Transverse colon (tissue), 3 donors: ENCODE measurements around the gene SLC8A3.

ENCODE experiments used
- POLR2A ChIP-seq: fragments of 450-650 bp; IDR thresholded peaks from one replicate; pipeline ENCODE4 v1.6.1; 2016; ENCODE audit warnings: antibody characterized with exemption, mild to moderate bottlenecking, moderate library complexity
- TF ChIP-seq, protein P1 (sequence below), 5 experiments: fragments of 200-600 bp in 3 of 5; fragments of 450-650 bp in 2 of 5; sonication (generic) in 3 of 5; IDR thresholded peaks; 1 replicate in 2 of 5; 2 replicates in 3 of 5; pipeline ENCODE4 v1.5.1; 2016 to 2017; ENCODE audit warnings: antibody characterized with exemption in 5 of 5, inconsistent platforms in 3 of 5, mild to moderate bottlenecking in 2 of 5, moderate library complexity in 1 of 5

DNA sequence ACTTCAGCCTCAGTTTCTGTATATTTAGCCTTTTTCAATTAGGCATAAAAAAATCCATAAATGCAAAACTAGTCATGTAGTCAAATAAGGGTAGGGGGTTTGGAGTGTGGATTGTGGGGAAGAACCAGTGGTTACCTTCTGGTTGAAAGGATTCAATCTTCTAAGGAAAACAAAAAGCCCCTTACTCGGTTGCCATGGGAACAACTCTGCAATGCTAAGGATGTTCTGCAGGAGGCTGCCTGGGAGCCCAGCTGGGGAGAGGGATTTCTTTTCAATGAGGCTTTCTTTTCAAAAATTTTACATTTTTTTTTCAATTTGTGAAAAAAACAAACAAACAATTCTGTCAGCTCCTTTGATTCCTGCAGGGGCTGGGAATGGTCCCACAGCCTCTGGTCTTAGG, 67.2 kb downstream of the SLC8A3 start:
- TF ChIP-seq, protein P1, sequence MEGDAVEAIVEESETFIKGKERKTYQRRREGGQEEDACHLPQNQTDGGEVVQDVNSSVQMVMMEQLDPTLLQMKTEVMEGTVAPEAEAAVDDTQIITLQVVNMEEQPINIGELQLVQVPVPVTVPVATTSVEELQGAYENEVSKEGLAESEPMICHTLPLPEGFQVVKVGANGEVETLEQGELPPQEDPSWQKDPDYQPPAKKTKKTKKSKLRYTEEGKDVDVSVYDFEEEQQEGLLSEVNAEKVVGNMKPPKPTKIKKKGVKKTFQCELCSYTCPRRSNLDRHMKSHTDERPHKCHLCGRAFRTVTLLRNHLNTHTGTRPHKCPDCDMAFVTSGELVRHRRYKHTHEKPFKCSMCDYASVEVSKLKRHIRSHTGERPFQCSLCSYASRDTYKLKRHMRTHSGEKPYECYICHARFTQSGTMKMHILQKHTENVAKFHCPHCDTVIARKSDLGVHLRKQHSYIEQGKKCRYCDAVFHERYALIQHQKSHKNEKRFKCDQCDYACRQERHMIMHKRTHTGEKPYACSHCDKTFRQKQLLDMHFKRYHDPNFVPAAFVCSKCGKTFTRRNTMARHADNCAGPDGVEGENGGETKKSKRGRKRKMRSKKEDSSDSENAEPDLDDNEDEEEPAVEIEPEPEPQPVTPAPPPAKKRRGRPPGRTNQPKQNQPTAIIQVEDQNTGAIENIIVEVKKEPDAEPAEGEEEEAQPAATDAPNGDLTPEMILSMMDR (IDR thresholded peaks at IDR 0.05), result no peak
- TF ChIP-seq POLR2A, result no peak
